Renal cortical epithelial cell (primary cell): ENCODE measurements around the gene THSD4. TPM values are rescaled to one million over a fixed set of nuclear protein-coding genes. Genes with fewer than 3 reads are reported as not detected.

Experiments
- DNase-seq: peaks from one replicate; pipeline ENCODE4 v3.0.0-alpha.2; 2011; ENCODE audit warnings: low read depth
- total RNA-seq: library from RNA; depleted of rRNA; stranded (reverse); fragments of >200 nt; gene quantifications from 2 replicates; pipeline ENCODE4 v1.2.3, GENCODE V29; 2014

Gene THSD4
- total RNA-seq, 1 donor from 2014 or later: 58.6 TPM

GRCh38 chr15:71452893-71453292, 337.6 kb downstream of the THSD4 start:
- DNase-seq: no peak

- DNase-seq: no peak
Observed at GRCh38 chr15:71454462-71454996, 339.3 kb downstream of the THSD4 start.

GRCh38 chr15:71455107-71455506, 339.8 kb downstream of the THSD4 start:
- no peak for DNase-seq

GRCh38 chr15:71455878-71456277, 340.6 kb downstream of the THSD4 start:
- DNase-seq: no peak

- DNase-seq: no peak
Observed at GRCh38 chr15:71456362-71456761, 341.1 kb downstream of the THSD4 start.

- DNase-seq: no peak
Observed at GRCh38 chr15:71456811-71457210, 341.5 kb downstream of the THSD4 start.

GRCh38 chr15:71458089-71458660, 342.9 kb downstream of the THSD4 start:
- DNase-seq: no peak

- DNase-seq: no peak
Observed at GRCh38 chr15:71461748-71462147, 346.5 kb downstream of the THSD4 start.

GRCh38 chr15:71462638-71463037, 347.4 kb downstream of the THSD4 start:
- DNase-seq: no peak

- no peak for DNase-seq
Observed at GRCh38 chr15:71463156-71463665, 347.9 kb downstream of the THSD4 start.

- DNase-seq: peak; percentile 60
Observed at GRCh38 chr15:71465131-71465955, 350.1 kb downstream of the THSD4 start.

GRCh38 chr15:71468715-71469114, 353.4 kb downstream of the THSD4 start:
- no peak for DNase-seq

- no peak for DNase-seq
Observed at GRCh38 chr15:71469413-71469812, 354.1 kb downstream of the THSD4 start.

- peak; percentile 27 for DNase-seq
Observed at GRCh38 chr15:71471347-71471746, 356.1 kb downstream of the THSD4 start.

GRCh38 chr15:71472566-71472965, 357.3 kb downstream of the THSD4 start:
- DNase-seq: no peak

GRCh38 chr15:71473751-71474150, 358.5 kb downstream of the THSD4 start:
- DNase-seq: no peak

GRCh38 chr15:71476823-71477222, 361.6 kb downstream of the THSD4 start:
- no peak for DNase-seq

- no peak for DNase-seq
Observed at GRCh38 chr15:71480556-71480955, 365.3 kb downstream of the THSD4 start.

- no peak for DNase-seq
Observed at GRCh38 chr15:71484080-71484479, 368.8 kb downstream of the THSD4 start.

- no peak for DNase-seq
Observed at GRCh38 chr15:71485094-71485693, 369.9 kb downstream of the THSD4 start.

- no peak for DNase-seq
Observed at GRCh38 chr15:71489570-71489969, 374.3 kb downstream of the THSD4 start.

- DNase-seq: no peak
Observed at GRCh38 chr15:71493526-71493925, 378.3 kb downstream of the THSD4 start.
